GM23338 (cell line): ENCODE measurements around the gene STAT6. TPM values are rescaled to one million over a fixed set of nuclear protein-coding genes. Genes with fewer than 3 reads are reported as not detected.

Experiments used
- ATAC-seq: fragments of 200-7000 bp; cut with Tn5 transposase; 3 replicates; pipeline ENCODE4 v1.9.1; 2020
- DNase-seq: peaks from one replicate; pipeline ENCODE4 v3.0.0-alpha.2; 2015; ENCODE audit warnings: low spot score
- H2AFZ ChIP-seq: fragments of 200-600 bp; sonication (generic); 2 replicates; pipeline ENCODE4 v1.8.0; 2016; ENCODE audit warnings: antibody characterized with exemption, mild to moderate bottlenecking, moderate library complexity
- H3F3A ChIP-seq: fragments of 200-600 bp; sonication (generic); replicated peaks from 2 replicates; pipeline ENCODE4 v1.8.0; 2017; ENCODE audit warnings: antibody characterized with exemption, mixed run types, low read depth
- H3K27ac ChIP-seq: fragments of 200-600 bp; sonication (generic); 2 replicates; pipeline ENCODE4 v1.6.1; 2016; ENCODE audit warnings: low read depth
- H3K27me3 ChIP-seq: fragments of 200-600 bp; sonication (generic); 2 replicates; pipeline ENCODE4 v1.8.0; 2016; ENCODE audit warnings: mild to moderate bottlenecking, mixed run types, moderate library complexity; ENCODE audit not compliant: insufficient read depth
- H3K36me3 ChIP-seq: fragments of 200-600 bp; sonication (generic); 2 replicates; pipeline ENCODE4 v1.8.0; 2016; ENCODE audit warnings: mild to moderate bottlenecking; ENCODE audit not compliant: insufficient read depth
- H3K4me1 ChIP-seq: fragments of 200-600 bp; sonication (generic); 2 replicates; pipeline ENCODE4 v1.8.0; 2016; ENCODE audit warnings: mild to moderate bottlenecking, moderate library complexity; ENCODE audit not compliant: insufficient read depth
- H3K4me2 ChIP-seq: fragments of 200-600 bp; sonication (generic); 2 replicates; pipeline ENCODE4 v1.7.1; 2017; ENCODE audit warnings: mixed run types
- H3K4me3 ChIP-seq: fragments of 200-600 bp; sonication (generic); 2 replicates; pipeline ENCODE4 v1.6.1; 2016; ENCODE audit warnings: mixed run types
- H3K79me2 ChIP-seq: fragments of 200-600 bp; sonication (generic); replicated peaks from 2 replicates; pipeline ENCODE4 v1.8.0; 2017; ENCODE audit warnings: mild to moderate bottlenecking; ENCODE audit not compliant: insufficient read depth
- H3K9me2 ChIP-seq: fragments of 200-600 bp; sonication (generic); 2 replicates; pipeline ENCODE4 v1.8.0; 2017; ENCODE audit not compliant: insufficient read depth
- H4K20me1 ChIP-seq: fragments of 200-600 bp; sonication (generic); replicated peaks from 2 replicates; pipeline ENCODE4 v1.8.0; 2017; ENCODE audit warnings: mild to moderate bottlenecking; ENCODE audit not compliant: insufficient read depth
- H3K27ac Mint-ChIP-seq: 2 replicates; pipeline ENCODE4 v1.8.0; 2020; ENCODE audit warnings: inconsistent platforms, mild to moderate bottlenecking, moderate library complexity, mixed read lengths
- H3K27me3 Mint-ChIP-seq: 3 replicates; pipeline ENCODE4 v1.8.0; 2022; ENCODE audit warnings: low read depth, mild to moderate bottlenecking, moderate library complexity, mixed read lengths, inconsistent platforms; ENCODE audit not compliant: insufficient read depth, poor library complexity
- H3K36me3 Mint-ChIP-seq: 3 replicates; pipeline ENCODE4 v1.8.0; 2021; ENCODE audit warnings: low read depth, mild to moderate bottlenecking, inconsistent platforms, moderate library complexity, mixed read lengths
- H3K4me1 Mint-ChIP-seq: 3 replicates; pipeline ENCODE4 v1.8.0; 2020; ENCODE audit warnings: mild to moderate bottlenecking, inconsistent platforms, mixed read lengths
- H3K4me3 Mint-ChIP-seq: 3 replicates; pipeline ENCODE4 v1.8.0; 2021; ENCODE audit warnings: moderate library complexity, mild to moderate bottlenecking, inconsistent platforms, mixed read lengths
- H3K9me3 Mint-ChIP-seq: 3 replicates; pipeline ENCODE4 v1.8.0; 2020; ENCODE audit warnings: moderate library complexity, mild to moderate bottlenecking, inconsistent platforms, mixed read lengths
- EZH2 ChIP-seq: fragments of 200-600 bp; sonication (generic); IDR thresholded peaks from one replicate; pipeline ENCODE4 v1.8.0; 2017; ENCODE audit warnings: antibody characterized with exemption, mild to moderate bottlenecking, low read depth; ENCODE audit not compliant: unreplicated experiment
- EZH2phosphoT487 ChIP-seq: fragments of 200-600 bp; sonication (generic); IDR thresholded peaks from one replicate; pipeline ENCODE4 v1.8.1; 2018; ENCODE audit warnings: antibody characterized with exemption; ENCODE audit not compliant: unreplicated experiment
- JUNB ChIP-seq: IDR thresholded peaks from one replicate; pipeline ENCODE4 v1.6.1; 2016; ENCODE audit warnings: antibody characterized with exemption; ENCODE audit not compliant: unreplicated experiment
- NANOG ChIP-seq: IDR thresholded peaks from 2 replicates; pipeline ENCODE4 v1.6.1; 2016; ENCODE audit warnings: antibody characterized with exemption, borderline replicate concordance
- POLR2AphosphoS5 ChIP-seq: IDR thresholded peaks from 2 replicates; pipeline ENCODE4 v1.6.1; 2016; ENCODE audit warnings: antibody characterized with exemption, low read depth
- ZNF114 ChIP-seq: fragments of 250-450 bp; sonication (Bioruptor Pico); IDR thresholded peaks from 2 replicates; pipeline ENCODE4 v1.5.0; 2020; ENCODE audit warnings: mild to moderate bottlenecking, moderate library complexity
- polyA plus RNA-seq: library from polyadenylated mRNA; unstranded; fragments of >200 nt; fragmentation: Nextera tagmentation; extraction: Ambion mirVana; gene quantifications from 2 replicates; pipeline ENCODE4 v1.2.1, GENCODE V29; 2016
- total RNA-seq: library from RNA; depleted of rRNA; stranded (reverse); fragments of >200 nt; shearing (Covaris generic); gene quantifications from 2 replicates; pipeline ENCODE4 v1.2.3, GENCODE V29; 2014; rRNA removed
- TF ChIP-seq, protein P1 (sequence below): fragments of 250-450 bp; sonication (Bioruptor Pico); IDR thresholded peaks from 2 replicates; pipeline ENCODE4 v1.5.0; 2020; ENCODE audit warnings: mild to moderate bottlenecking, moderate library complexity

STAT6 gene
- total and polyA plus RNA-seq, 2 experiments from 2014 or later, result 14.3 to 28.1 TPM

DNA sequence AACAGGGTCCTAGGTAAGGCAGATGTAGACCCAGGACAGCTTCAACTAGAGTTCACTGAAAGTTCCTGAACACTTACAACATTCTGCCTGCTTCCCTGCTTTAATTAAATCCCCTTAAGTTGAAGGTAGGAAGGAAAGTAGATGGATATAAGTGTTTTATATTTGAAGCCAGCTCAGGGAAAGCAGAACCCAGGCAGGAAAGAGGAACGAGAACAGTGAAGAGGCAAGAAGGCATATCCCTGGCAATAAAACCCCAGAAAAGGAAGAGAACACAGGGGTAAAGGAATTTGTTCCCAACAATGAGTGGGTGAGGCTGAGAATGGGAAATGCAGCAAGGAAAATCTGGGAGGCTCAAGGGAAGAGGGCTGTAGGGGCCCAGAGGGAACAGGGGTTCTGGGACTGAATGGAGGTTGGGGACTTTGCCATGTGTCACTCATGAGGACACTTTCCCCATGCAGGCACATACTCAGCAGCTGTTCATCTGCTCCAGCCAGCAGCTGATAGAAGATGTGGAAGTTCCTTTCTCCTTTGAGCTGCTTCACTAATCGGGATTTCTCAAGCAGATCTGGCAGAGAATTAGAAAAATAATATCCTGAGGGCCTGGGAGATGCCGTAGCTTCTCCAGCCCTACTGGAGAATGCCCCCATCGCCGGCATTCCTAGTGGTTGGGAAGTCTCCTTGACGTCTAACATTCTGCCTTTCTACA is 64.9 kb downstream of the STAT6 start:
- H3K9me2 ChIP-seq, result no peaks in the 10 kb centered on the region; the same call in 1 of the 2 replicates
- Mint-ChIP-seq H3K4me1 (peaks cover 2% of the 10 kb centered on the region; the same call in 1 of the 3 replicates), H3K4me3 (no peak overlapping the region), H3K27me3 (peaks cover 5% of the 10 kb centered on the region), H3K27ac (no peak overlapping the region), H3K36me3 (no peaks in the 10 kb centered on the region), H3K9me3 (no peaks in the 10 kb centered on the region)
- ATAC-seq (no peak), DNase-seq (no peak)
- no peaks in the 10 kb centered on the region for H3F3A ChIP-seq
- H3K4me2 ChIP-seq, result no peak overlapping the region
- no peaks in the 10 kb centered on the region for H3K79me2 ChIP-seq
- no peaks in the 10 kb centered on the region for H4K20me1 ChIP-seq
- H2AFZ ChIP-seq, result no peak overlapping the region
- H3K4me1 ChIP-seq, result no peaks in the 10 kb centered on the region
- H3K27ac ChIP-seq, result no peak overlapping the region
- no peaks in the 10 kb centered on the region for H3K36me3 ChIP-seq
- H3K27me3 ChIP-seq, result no peaks in the 10 kb centered on the region
- TF ChIP-seq, protein P1, sequence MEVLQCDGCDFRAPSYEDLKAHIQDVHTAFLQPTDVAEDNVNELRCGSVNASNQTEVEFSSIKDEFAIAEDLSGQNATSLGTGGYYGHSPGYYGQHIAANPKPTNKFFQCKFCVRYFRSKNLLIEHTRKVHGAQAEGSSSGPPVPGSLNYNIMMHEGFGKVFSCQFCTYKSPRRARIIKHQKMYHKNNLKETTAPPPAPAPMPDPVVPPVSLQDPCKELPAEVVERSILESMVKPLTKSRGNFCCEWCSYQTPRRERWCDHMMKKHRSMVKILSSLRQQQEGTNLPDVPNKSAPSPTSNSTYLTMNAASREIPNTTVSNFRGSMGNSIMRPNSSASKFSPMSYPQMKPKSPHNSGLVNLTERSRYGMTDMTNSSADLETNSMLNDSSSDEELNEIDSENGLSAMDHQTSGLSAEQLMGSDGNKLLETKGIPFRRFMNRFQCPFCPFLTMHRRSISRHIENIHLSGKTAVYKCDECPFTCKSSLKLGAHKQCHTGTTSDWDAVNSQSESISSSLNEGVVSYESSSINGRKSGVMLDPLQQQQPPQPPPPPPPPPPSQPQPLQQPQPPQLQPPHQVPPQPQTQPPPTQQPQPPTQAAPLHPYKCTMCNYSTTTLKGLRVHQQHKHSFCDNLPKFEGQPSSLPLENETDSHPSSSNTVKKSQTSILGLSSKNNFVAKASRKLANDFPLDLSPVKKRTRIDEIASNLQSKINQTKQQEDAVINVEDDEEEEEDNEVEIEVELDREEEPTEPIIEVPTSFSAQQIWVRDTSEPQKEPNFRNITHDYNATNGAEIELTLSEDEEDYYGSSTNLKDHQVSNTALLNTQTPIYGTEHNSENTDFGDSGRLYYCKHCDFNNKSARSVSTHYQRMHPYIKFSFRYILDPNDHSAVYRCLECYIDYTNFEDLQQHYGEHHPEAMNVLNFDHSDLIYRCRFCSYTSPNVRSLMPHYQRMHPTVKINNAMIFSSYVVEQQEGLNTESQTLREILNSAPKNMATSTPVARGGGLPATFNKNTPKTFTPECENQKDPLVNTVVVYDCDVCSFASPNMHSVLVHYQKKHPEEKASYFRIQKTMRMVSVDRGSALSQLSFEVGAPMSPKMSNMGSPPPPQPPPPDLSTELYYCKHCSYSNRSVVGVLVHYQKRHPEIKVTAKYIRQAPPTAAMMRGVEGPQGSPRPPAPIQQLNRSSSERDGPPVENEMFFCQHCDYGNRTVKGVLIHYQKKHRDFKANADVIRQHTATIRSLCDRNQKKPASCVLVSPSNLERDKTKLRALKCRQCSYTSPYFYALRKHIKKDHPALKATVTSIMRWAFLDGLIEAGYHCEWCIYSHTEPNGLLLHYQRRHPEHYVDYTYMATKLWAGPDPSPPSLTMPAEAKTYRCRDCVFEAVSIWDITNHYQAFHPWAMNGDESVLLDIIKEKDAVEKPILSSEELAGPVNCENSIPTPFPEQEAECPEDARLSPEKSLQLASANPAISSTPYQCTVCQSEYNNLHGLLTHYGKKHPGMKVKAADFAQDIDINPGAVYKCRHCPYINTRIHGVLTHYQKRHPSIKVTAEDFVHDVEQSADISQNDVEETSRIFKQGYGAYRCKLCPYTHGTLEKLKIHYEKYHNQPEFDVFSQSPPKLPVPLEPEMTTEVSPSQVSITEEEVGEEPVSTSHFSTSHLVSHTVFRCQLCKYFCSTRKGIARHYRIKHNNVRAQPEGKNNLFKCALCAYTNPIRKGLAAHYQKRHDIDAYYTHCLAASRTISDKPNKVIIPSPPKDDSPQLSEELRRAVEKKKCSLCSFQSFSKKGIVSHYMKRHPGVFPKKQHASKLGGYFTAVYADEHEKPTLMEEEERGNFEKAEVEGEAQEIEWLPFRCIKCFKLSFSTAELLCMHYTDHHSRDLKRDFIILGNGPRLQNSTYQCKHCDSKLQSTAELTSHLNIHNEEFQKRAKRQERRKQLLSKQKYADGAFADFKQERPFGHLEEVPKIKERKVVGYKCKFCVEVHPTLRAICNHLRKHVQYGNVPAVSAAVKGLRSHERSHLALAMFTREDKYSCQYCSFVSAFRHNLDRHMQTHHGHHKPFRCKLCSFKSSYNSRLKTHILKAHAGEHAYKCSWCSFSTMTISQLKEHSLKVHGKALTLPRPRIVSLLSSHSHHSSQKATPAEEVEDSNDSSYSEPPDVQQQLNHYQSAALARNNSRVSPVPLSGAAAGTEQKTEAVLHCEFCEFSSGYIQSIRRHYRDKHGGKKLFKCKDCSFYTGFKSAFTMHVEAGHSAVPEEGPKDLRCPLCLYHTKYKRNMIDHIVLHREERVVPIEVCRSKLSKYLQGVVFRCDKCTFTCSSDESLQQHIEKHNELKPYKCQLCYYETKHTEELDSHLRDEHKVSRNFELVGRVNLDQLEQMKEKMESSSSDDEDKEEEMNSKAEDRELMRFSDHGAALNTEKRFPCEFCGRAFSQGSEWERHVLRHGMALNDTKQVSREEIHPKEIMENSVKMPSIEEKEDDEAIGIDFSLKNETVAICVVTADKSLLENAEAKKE (CRISPR knock-in tag), result no peak
- TF ChIP-seq JUNB (no peak), ZNF114 (CRISPR knock-in tag) (no peak), NANOG (no peak), EZH2phosphoT487 (no peak), EZH2 (no peak), POLR2AphosphoS5 (no peak)
- no peak overlapping the region for H3K4me3 ChIP-seq

Other genes starting within 250 kb of the STAT6 start
- not detected in 2 replicates for gene SDR9C7, start 177.0 kb downstream of the STAT6 start, total RNA-seq
- gene SDR9C7, start 177.0 kb downstream of the STAT6 start, polyA plus RNA-seq, result 0.12 TPM in 1 of 2 replicates, not detected in the other
- gene RDH16, start 153.8 kb downstream of the STAT6 start, total RNA-seq, result 0.62 and 0.66 TPM in 2 replicates
- 0.28 and 0.52 TPM in 2 replicates for gene RDH16, start 153.8 kb downstream of the STAT6 start, polyA plus RNA-seq
- 24.1 and 26.7 TPM in 2 replicates for gene ZBTB39, start 104.8 kb downstream of the STAT6 start, total RNA-seq
- 5.5 and 6.6 TPM in 2 replicates for gene ZBTB39, start 104.8 kb downstream of the STAT6 start, polyA plus RNA-seq
- gene TAC3, start 94.8 kb downstream of the STAT6 start, total RNA-seq, result 11.9 and 22.0 TPM in 2 replicates
- gene TAC3, start 94.8 kb downstream of the STAT6 start, polyA plus RNA-seq, result 35.1 and 37.5 TPM in 2 replicates
- not detected in 2 replicates for gene MYO1A, start 61.2 kb downstream of the STAT6 start, total RNA-seq
- not detected in 2 replicates for gene MYO1A, start 61.2 kb downstream of the STAT6 start, polyA plus RNA-seq
- gene NEMP1, start 32.6 kb downstream of the STAT6 start, total RNA-seq, result 35.0 and 36.3 TPM in 2 replicates
- gene NEMP1, start 32.6 kb downstream of the STAT6 start, polyA plus RNA-seq, result 10.3 and 11.9 TPM in 2 replicates
- 19.8 and 20.8 TPM in 2 replicates for gene NAB2, start 22.2 kb downstream of the STAT6 start, total RNA-seq
- gene NAB2, start 22.2 kb downstream of the STAT6 start, polyA plus RNA-seq, result 6.5 and 6.6 TPM in 2 replicates
- gene LRP1, start 17.1 kb upstream of the STAT6 start, total RNA-seq, result 130 and 145 TPM in 2 replicates
- 26.6 and 29.9 TPM in 2 replicates for gene LRP1, start 17.1 kb upstream of the STAT6 start, polyA plus RNA-seq
- gene LRP1-AS, start 36.3 kb upstream of the STAT6 start, total RNA-seq, result not detected in 2 replicates
- gene LRP1-AS, start 36.3 kb upstream of the STAT6 start, polyA plus RNA-seq, result 0.86 TPM in 1 of 2 replicates, not detected in the other
- gene NXPH4, start 105.4 kb upstream of the STAT6 start, total RNA-seq, result 1.5 and 4.5 TPM in 2 replicates
- gene NXPH4, start 105.4 kb upstream of the STAT6 start, polyA plus RNA-seq, result 0.89 and 1.1 TPM in 2 replicates
- 363 and 387 TPM in 2 replicates for gene SHMT2, start 118.3 kb upstream of the STAT6 start, total RNA-seq
- 125 and 131 TPM in 2 replicates for gene SHMT2, start 118.3 kb upstream of the STAT6 start, polyA plus RNA-seq
- 1.2 and 3.0 TPM in 2 replicates for gene STAC3, start 139.8 kb upstream of the STAT6 start, total RNA-seq
- gene STAC3, start 139.8 kb upstream of the STAT6 start, polyA plus RNA-seq, result 0.48 and 0.59 TPM in 2 replicates